DND-41 (cell line): ENCODE data around the gene CFAP221.

ENCODE experiments used
- EZH2 ChIP-seq: IDR thresholded peaks from 3 replicates; pipeline ENCODE4 v1.6.1; 2012; ENCODE audit warnings: borderline replicate concordance, low read depth, mild to moderate bottlenecking, moderate library complexity, low read length, inconsistent platforms; ENCODE audit not compliant: severe bottlenecking
- TF ChIP-seq, protein P1 (sequence below): IDR thresholded peaks from 2 replicates; pipeline ENCODE4 v1.5.1; 2012; ENCODE audit warnings: borderline replicate concordance, low read length, moderate library complexity, mild to moderate bottlenecking; ENCODE audit not compliant: poor library complexity, severe bottlenecking; ENCODE audit errors: extremely low read depth

GRCh38 chr2:119549241-119549640, 5.0 kb downstream of the CFAP221 start:
- TF ChIP-seq, protein P1, sequence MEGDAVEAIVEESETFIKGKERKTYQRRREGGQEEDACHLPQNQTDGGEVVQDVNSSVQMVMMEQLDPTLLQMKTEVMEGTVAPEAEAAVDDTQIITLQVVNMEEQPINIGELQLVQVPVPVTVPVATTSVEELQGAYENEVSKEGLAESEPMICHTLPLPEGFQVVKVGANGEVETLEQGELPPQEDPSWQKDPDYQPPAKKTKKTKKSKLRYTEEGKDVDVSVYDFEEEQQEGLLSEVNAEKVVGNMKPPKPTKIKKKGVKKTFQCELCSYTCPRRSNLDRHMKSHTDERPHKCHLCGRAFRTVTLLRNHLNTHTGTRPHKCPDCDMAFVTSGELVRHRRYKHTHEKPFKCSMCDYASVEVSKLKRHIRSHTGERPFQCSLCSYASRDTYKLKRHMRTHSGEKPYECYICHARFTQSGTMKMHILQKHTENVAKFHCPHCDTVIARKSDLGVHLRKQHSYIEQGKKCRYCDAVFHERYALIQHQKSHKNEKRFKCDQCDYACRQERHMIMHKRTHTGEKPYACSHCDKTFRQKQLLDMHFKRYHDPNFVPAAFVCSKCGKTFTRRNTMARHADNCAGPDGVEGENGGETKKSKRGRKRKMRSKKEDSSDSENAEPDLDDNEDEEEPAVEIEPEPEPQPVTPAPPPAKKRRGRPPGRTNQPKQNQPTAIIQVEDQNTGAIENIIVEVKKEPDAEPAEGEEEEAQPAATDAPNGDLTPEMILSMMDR: no peak
- no peak for TF ChIP-seq EZH2
